Raji (cell line): ENCODE measurements around the gene KLHL14.

Source experiments
- POLR2A ChIP-seq: IDR thresholded peaks from 2 replicates; pipeline ENCODE4 v1.6.1; 2011; ENCODE audit warnings: low read depth, low read length, control low read depth; ENCODE audit not compliant: insufficient read depth

The KLHL14 gene

DNA sequence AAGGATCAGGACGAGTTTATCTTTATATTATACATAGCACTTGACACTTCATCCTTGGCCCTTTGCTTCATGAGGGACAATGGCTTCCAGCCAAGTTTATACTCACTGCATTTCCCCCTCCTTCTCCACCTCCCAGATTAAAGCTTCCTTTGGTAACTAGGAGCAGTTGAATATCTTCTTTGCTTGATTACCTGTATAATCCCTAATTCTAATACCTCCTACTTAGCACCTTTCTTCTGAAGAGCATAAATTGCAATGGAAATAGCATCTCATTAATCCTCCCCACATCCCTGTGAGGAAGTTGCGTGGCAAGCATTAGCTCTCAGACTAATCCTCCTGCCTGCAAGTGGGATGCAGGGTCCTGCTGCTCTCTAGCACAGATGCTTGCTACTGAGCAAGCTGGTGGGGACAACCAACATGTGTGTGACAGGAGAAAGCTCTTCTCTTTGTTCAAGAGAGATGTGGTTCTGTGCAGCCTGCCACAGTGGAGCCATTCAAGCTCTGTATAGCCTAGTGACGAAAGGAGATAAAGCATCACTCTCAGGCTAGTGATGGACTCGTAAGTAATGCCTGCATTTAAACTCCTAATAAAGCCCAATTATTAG, 19.1 kb downstream of the KLHL14 start:
- TF ChIP-seq POLR2A: no peak

- no peak for TF ChIP-seq POLR2A
These were observed 22.5 kb downstream of the KLHL14 start for GRCh38 chr18:32750328-32750727.

- TF ChIP-seq POLR2A: no peak
These were observed 23.0 kb downstream of the KLHL14 start for GRCh38 chr18:32749809-32750208.

DNA sequence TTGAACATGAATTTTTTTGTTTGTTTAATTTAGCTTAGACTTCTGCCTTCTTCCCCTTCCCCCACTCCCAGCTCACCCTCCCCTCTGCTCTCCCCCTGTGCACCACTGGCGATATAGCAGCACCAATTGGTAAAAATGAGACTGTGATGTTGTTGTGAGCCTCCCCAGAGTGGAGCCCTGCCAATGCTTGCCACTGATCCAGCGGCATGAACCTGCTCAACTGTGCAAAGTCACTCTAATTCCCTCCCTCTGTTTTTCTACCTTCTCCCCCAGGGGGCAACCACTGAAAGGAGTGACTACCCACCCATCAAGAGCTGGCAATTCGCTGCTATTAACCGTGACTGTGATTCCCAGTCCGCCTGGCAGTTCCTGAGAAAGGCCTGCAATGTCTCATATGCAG, 30.2 kb downstream of the KLHL14 start:
- no peak for TF ChIP-seq POLR2A

DNA sequence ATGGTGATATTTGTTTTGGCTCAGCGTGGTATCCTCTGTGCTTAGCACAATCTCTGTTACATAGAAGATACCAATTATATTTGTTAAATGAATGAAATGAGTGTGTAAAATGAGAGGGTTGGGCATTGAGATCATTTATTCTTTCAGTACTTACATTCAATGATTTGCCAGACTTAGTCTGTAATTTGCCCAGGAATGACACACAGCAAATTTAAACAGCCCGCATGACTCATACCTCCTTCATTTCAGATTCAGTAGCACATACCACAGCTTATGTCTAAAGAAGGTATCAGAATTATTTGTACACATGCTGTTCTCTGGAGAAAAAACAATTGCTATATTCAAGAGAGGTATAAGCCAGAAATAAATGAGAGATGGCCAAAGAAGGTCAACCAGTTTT, 37.0 kb downstream of the KLHL14 start:
- no peak for TF ChIP-seq POLR2A

DNA sequence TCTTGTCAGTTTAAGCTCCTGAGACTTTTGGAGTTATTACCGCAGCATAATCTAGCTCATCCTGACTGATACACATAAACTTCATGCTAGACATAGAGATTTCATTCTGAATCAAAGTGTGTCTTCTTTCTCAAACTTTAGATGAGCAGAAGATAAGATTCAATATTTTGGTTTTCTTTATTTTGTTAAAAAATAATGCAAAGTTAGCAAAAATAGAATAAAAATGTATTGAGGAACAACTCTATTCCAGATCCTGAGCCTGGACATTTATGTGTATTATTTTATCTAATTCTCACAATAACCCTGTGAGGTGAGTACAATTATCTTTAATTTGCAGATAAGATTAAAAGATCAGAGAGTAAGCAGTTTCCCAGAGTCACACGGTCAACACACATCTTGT, 38.4 kb downstream of the KLHL14 start:
- TF ChIP-seq POLR2A: no peak

DNA sequence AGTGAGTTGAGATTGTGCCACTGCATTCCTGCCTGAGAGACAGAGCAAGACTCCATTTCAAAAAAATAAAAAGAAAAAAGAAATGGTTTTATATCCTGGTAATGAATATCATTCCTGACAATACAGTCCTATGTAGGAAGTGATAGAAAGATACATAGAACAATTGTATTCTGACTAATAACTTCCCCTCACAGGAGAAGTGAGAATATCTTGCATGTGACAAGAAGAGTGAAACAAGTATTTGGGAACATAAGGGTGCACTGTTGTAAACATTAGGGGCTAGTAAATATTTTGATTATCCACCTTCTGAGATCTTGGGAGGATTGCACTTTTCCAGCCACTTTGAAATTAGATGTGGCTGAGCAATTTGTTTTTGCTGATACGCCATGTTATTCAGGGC, 40.7 kb downstream of the KLHL14 start:
- TF ChIP-seq POLR2A: no peak

DNA sequence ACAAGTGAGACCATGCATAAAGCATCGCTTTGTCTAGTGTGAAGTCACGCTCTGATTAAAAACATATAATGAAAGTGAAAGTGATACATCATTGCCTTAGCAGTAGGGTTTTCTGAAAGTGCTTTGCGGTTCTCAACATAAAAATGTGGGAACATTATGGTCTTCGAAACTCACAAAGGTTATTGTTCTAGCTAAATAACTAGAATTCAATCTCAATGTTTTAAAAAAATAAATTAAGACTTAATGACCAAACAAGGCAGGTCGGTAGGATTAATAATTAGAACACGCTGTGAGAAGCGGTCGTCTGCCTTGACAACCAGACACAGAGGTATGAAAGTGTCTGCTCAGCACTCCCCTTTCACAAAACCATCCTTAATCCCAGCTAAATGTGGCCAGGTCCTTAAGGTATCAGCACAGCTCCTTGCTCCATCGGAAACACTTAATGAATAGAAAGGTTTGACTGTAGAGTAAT, 42.2 kb downstream of the KLHL14 start:
- TF ChIP-seq POLR2A: no peak

DNA sequence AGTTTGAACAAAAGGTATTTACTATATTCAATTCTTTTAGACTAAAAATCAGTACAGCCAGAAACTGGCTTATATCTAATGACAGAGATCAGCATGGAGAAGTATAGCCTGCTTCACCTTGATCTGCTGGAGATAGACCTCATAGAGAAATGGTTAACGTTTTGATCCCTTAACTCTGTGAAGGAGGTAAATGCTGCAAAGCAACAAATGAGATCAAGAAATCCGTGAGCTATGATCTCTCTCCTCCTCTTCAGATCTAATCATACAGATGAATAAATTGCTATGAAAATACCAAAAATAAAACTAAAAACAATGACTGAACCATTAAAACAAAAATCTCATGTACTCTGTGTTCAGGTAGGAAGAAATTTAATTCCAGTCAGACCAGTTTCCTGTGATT, 42.8 kb downstream of the KLHL14 start:
- TF ChIP-seq POLR2A: no peak

DNA sequence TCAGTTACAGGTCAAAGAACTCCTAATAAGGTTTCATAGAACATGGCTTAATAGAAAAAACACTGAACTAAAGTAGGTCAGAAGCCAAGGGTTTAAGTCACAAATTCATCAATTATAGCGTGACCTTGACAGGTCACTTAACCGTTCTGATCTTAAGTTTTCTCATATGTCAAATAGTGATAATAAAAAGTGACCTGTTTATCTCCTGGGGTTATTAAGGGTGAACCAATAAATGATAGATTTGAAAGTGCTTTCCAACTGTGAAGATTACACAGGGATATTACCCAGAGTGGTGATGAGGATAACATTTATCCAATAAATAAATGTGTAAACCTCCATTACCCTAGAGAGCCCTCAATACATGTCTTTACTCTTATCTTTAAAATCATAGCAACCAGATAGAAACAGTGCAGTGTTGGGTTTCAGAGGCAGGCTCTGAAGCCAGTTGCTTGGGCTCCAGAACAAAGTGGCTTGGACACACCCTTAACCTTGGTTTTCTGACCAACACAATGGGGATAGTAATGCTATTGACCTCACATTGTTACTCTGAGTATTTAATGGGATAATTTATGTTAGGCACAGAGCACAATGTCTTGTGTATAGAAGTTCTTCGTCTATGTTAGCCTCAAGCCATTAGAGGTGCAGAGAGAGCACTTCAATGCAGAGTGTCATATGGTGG, 48.6 kb downstream of the KLHL14 start:
- TF ChIP-seq POLR2A: no peak

DNA sequence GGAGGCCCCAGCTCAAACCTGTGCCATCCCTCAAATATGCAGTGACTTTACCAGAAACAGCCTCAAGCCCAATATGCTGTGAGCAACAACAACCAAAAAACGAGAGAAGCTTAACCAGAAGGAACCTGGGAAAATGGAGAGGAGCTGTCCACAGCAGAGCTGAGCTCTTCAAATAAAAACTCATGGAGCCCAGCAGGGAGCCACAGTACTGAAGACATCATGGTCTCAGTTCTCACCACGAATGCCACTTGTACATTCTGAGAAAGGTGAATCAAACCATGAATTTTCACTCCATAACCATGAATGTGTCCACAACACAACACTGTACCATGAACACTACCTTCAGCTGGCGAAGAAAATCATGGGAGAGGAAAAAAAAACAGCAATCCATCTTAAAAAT, 50.5 kb downstream of the KLHL14 start:
- no peak for TF ChIP-seq POLR2A

GRCh38 chr18:32717126-32717525, 55.7 kb downstream of the KLHL14 start:
- TF ChIP-seq POLR2A: no peak

DNA sequence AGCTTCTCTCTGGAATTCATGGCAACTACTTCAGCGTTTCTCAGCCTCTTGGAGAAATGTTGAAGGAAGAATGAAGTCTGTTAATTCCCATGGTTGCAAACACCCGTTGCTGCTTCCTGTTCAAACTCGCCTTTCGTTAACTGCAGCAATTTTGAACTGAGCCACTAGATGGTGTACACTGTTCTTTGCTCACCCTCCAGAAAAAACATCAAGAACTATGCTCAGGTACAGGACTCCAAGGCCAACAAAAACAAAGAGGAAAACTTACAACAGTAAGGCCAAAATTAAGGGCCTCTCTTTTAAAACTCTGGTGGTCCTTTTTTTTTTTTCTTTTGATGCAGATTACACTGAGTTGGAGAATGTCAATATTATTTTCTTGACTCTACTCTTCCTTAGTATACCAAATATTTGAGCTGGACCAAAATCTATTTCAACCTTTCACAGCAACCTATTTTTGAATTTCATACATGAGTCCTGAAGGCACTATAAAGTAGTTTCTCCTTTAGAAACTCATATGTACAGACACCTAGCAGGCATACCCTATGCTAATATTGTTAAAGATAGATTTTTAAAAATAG, 58.2 kb downstream of the KLHL14 start:
- TF ChIP-seq POLR2A: no peak

GRCh38 chr18:32712860-32713259, 60.0 kb downstream of the KLHL14 start:
- TF ChIP-seq POLR2A: no peak

- TF ChIP-seq POLR2A: no peak
These were observed 61.0 kb downstream of the KLHL14 start for GRCh38 chr18:32711862-32712261.

DNA sequence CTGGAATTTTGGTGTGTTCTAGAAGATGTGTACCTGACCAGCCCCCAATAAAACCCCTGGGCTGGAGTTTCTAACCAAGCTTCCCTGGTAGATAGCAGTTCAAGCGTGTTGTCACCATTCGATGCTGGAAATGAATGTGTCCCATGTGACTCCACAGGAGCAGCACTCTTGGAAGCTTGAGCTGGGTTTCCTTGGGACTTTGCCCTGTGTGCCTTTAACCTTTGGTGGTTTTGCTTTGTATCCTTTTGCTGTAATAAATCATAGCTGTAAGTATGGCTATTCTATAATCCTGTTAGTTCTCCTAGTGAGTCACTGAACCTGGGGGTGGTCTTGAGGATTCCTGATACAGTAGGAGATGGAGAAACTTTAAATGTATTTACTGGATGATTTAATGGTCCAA, 65.2 kb downstream of the KLHL14 start:
- no peak for TF ChIP-seq POLR2A
